ENCODE data around the gene FAM83C. TPM values are rescaled to one million over a fixed set of nuclear protein-coding genes. Genes with fewer than 3 reads are reported as not detected.

Gene FAM83C
- polyA plus RNA-seq, 1 of the 3 experiments (the other 2 are of a cell fraction): not detected

GRCh38 chr20:35318502-35319157, 26.4 kb upstream of the FAM83C start (continued):
- TF ChIP-seq CHD2 (IDR thresholded peaks at IDR 0.05; ENCODE audit: low read length, partially characterized antibody) (no peak), TAF1 (IDR thresholded peaks at IDR 0.05; ENCODE audit: borderline replicate concordance, low read depth, low read length) (0 out of 2 replicates have a peak, but pooled peaks have one; percentile 19), EZH2phosphoT487 (IDR thresholded peaks at IDR 0.05; ENCODE audit: borderline replicate concordance, low read depth) (no peak), GATA2 (CRISPR knock-in tag; IDR thresholded peaks at IDR 0.05) (no peak), NFIC (IDR thresholded peaks at IDR 0.05; ENCODE audit: borderline replicate concordance) (peak; percentile 81), ELF1 (IDR thresholded peaks at IDR 0.05) (peak; percentile 71; the same call in 1 of the 2 replicates), REST (IDR thresholded peaks at IDR 0.05; ENCODE audit: low read depth, low read length) (no peak), CTCF (IDR thresholded peaks at IDR 0.05) (no peak), RCOR1 (IDR thresholded peaks at IDR 0.05; ENCODE audit: low read length) (no peak), MXI1 (IDR thresholded peaks at IDR 0.05; ENCODE audit: low read depth, low read length) (no peak), ZBTB33 (IDR thresholded peaks at IDR 0.05; ENCODE audit: borderline replicate concordance, low read depth) (peak; percentile 28; the same call in 1 of the 2 replicates), USF2 (IDR thresholded peaks at IDR 0.05; ENCODE audit: borderline replicate concordance, low read depth, low read length) (no peak), TEAD4 (IDR thresholded peaks at IDR 0.05; ENCODE audit: borderline replicate concordance, insufficient read depth) (peak; percentile 68; the same call in 1 of the 2 replicates), POLR2AphosphoS5 (IDR thresholded peaks at IDR 0.05; ENCODE audit: low read depth, low read length) (peak; percentile 62; the same call in 1 of the 2 replicates)

Data from SK-N-SH (cell line).